Measurements from ENCODE around the gene TP53TG3C. TPM values are rescaled to one million over a fixed set of nuclear protein-coding genes. Genes with fewer than 3 reads are reported as not detected.
"Not testable (repeated sequence)": the region's sequence is repeated elsewhere in the genome, so short reads cannot be mapped to it uniquely, and the experiment has no call there.

TP53TG3C gene
- not detected in 2 replicates for total RNA-seq (2013; cell fraction: nucleolus; rRNA removed)
- total RNA-seq (2014; rRNA removed) = not detected in 2 replicates
- not detected in 2 replicates for total RNA-seq (2014; rRNA removed; fragmentation: Illumina TruSeq; extraction: Trizol)
- not detected in 2 replicates for total RNA-seq (2021)
- not detected for polyA plus RNA-seq (2011; ENCODE audit: low read depth)
- polyA plus RNA-seq (2011; rRNA removed) = not detected in 2 replicates
- not detected in 2 replicates for polyA plus RNA-seq (2011; cell fraction: cytosol; rRNA removed)
- not detected in 2 replicates for polyA plus RNA-seq (2011; cell fraction: nucleus; rRNA removed)
- not detected in 2 replicates for polyA plus RNA-seq (2012)
- polyA plus RNA-seq (2014; fragmentation: Illumina TruSeq; extraction: Trizol) = not detected in 2 replicates
- polyA plus RNA-seq (2014; fragmentation: Nextera tagmentation; extraction: Ambion mirVana) = not detected
- not detected in 2 replicates for polyA plus RNA-seq (2014; rRNA removed)
- not detected for polyA plus RNA-seq (2016; fragmentation: Nextera tagmentation; extraction: Ambion mirVana)
- polyA minus RNA-seq (2011; rRNA and poly(A)+ RNA removed) = not detected in 2 replicates
- polyA minus RNA-seq (2011; cell fraction: cytosol; rRNA and poly(A)+ RNA removed) = not detected in 2 replicates
- polyA minus RNA-seq (2011; cell fraction: nucleus; rRNA and poly(A)+ RNA removed) = not detected in 2 replicates
- not detected for Bru-seq, nascent RNA
- not detected for BruChase-seq, experiment 1, labeled RNA remaining after a 6-hour chase
- BruChase-seq, experiment 2, labeled RNA remaining after a 2-hour chase = not detected
- long read RNA-seq, experiment 1 = 0 reads
- long read RNA-seq, experiment 2 = 0 reads

- H4K20me1 ChIP-seq (ENCODE audit: control insufficient read depth, insufficient read depth); H3K4me2 ChIP-seq (ENCODE audit: control insufficient read depth, insufficient read depth); H3K79me2 ChIP-seq (ENCODE audit: control insufficient read depth, insufficient read depth, low read length); H3K9me3 ChIP-seq (replicated peaks; ENCODE audit: control insufficient read depth, insufficient read depth, low read length); POLR2A ChIA-PET; BruUV-seq (replicated peaks); FAIRE-seq; in situ Hi-C loops (cut with MboI); ATAC-seq; H3K27ac ChIP-seq (ENCODE audit: control insufficient read depth, insufficient read depth); H3K4me1 ChIP-seq (ENCODE audit: control insufficient read depth, insufficient read depth, low read length); H2AFZ ChIP-seq (ENCODE audit: control insufficient read depth, low read depth, low read length); H3K9ac ChIP-seq (ENCODE audit: control insufficient read depth, insufficient read depth, low read length); DNase-seq (ENCODE audit: low read depth, low spot score); H3K36me3 ChIP-seq (ENCODE audit: control insufficient read depth in 2 of 2, insufficient read depth in 2 of 2, low read length in 1 of 2); SMC1A ChIA-PET (ENCODE audit: uncharacterized antibody, unreplicated experiment); H3K4me3 ChIP-seq; H3K27me3 ChIP-seq (replicated peaks in 1 of 2; ENCODE audit: control insufficient read depth in 2 of 2, insufficient read depth in 2 of 2, low read length in 1 of 2); RAD21 ChIA-PET (ENCODE audit: unreplicated experiment); CTCF ChIA-PET; intact Hi-C loops (cut with micrococcal nuclease; ENCODE audit: unreplicated experiment): not testable (repeated sequence)
- no CpG with 5 or more reads among the region's 25 CpGs for WGBS (ENCODE audit: insufficient coverage, insufficient replicate concordance, low lambda C conversion rate, missing lambda C conversion rate)
Measured at GRCh38 chr16:33193926-33194325, at the start of gene TP53TG3C. Gene TP53TG3C, plus strand, starts transcription at chr16:33194226. Its CDS starts 68 bp downstream, at chr16:33194294.

Small RNAs within 50 kb of the gene (small RNA-seq; reads per million reads assigned to genes)
- not detected for gene AC138869.1

Other genes starting within 250 kb of the TP53TG3C start
- gene TP53TG3E, start 110.1 kb downstream of the TP53TG3C start, total RNA-seq (2014; rRNA removed) = not detected in 2 replicates
- gene TP53TG3E, start 110.1 kb downstream of the TP53TG3C start, total RNA-seq (2014; rRNA removed; fragmentation: Illumina TruSeq; extraction: Trizol) = not detected in 2 replicates
- not detected in 2 replicates for gene TP53TG3E, start 110.1 kb downstream of the TP53TG3C start, total RNA-seq (2021)
- gene TP53TG3E, start 110.1 kb downstream of the TP53TG3C start, polyA plus RNA-seq (2011; rRNA removed) = not detected in 2 replicates
- gene TP53TG3E, start 110.1 kb downstream of the TP53TG3C start, polyA plus RNA-seq (2014; fragmentation: Illumina TruSeq; extraction: Trizol) = not detected in 2 replicates
- gene TP53TG3E, start 110.1 kb downstream of the TP53TG3C start, polyA plus RNA-seq (2014; fragmentation: Nextera tagmentation; extraction: Ambion mirVana) = not detected
- gene TP53TG3E, start 110.1 kb downstream of the TP53TG3C start, polyA plus RNA-seq (2014; rRNA removed) = not detected in 2 replicates
- not detected for gene TP53TG3E, start 110.1 kb downstream of the TP53TG3C start, polyA plus RNA-seq (2016; fragmentation: Nextera tagmentation; extraction: Ambion mirVana)
- gene TP53TG3B, start 166.6 kb downstream of the TP53TG3C start, total RNA-seq (2014; rRNA removed) = not detected in 2 replicates
- gene TP53TG3B, start 166.6 kb downstream of the TP53TG3C start, total RNA-seq (2014; rRNA removed; fragmentation: Illumina TruSeq; extraction: Trizol) = not detected in 2 replicates
- not detected in 2 replicates for gene TP53TG3B, start 166.6 kb downstream of the TP53TG3C start, total RNA-seq (2021)
- not detected in 2 replicates for gene TP53TG3B, start 166.6 kb downstream of the TP53TG3C start, polyA plus RNA-seq (2011; rRNA removed)
- gene TP53TG3B, start 166.6 kb downstream of the TP53TG3C start, polyA plus RNA-seq (2014; fragmentation: Illumina TruSeq; extraction: Trizol) = not detected in 2 replicates
- gene TP53TG3B, start 166.6 kb downstream of the TP53TG3C start, polyA plus RNA-seq (2014; fragmentation: Nextera tagmentation; extraction: Ambion mirVana) = not detected
- gene TP53TG3B, start 166.6 kb downstream of the TP53TG3C start, polyA plus RNA-seq (2014; rRNA removed) = not detected in 2 replicates
- not detected for gene TP53TG3B, start 166.6 kb downstream of the TP53TG3C start, polyA plus RNA-seq (2016; fragmentation: Nextera tagmentation; extraction: Ambion mirVana)